ENCODE measurements around the gene C19orf25. TPM values are rescaled to one million over a fixed set of nuclear protein-coding genes. Genes with fewer than 3 reads are reported as not detected.

Gene C19orf25
- total RNA-seq, result 33.8 and 60.8 TPM in 2 replicates

DNA sequence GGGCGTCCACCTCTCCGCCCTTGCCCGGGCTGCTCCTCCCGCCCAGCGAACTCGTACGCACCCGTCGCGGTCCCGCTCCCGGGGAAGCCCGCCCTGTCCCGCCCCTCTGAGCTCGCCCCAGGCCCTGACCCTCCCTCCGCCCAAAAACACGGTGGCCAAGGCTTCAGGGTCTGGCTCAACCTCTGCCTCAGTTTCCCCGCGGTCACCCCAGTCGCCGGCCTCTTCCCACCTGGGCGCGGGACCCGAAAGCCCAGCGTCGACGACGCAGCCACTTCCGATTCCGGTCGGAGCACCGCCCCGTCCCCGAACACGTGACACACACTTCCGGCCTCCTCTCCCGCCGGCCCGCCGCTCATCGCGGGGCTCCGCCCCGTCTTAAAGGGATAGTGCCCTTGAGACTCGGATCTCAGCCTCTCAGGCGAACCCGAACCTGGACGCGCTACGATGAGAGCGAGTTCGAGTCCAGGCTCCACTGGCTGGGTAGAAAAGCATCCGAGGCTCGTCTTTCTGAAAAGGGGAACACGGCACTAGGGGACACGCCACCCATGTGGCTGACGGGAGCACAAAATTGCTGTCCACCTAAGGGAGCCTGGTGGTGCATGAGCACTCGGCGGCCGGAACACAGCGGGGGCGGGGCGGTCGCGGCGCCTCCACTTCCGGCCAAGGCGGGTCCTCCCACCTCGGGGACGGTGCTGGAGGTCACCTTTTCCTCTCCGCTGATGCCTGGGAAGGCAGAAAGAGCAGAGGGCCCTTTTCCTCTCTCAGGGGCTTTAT lies at the start of gene C19orf25:
Gene C19orf25 (minus strand): TSS at position 282 of the 774 bp plus-strand sequence. CDS start 312 bp downstream, outside the sequence.

GRCh38 chr19:1523412-1524286 lies 44.6 kb upstream of the C19orf25 start, which contains the start of gene PLK5:
PLK5 (plus strand) TSS chr19:1524077; CDS start chr19:1526997, 2,920 bp downstream.

DNA sequence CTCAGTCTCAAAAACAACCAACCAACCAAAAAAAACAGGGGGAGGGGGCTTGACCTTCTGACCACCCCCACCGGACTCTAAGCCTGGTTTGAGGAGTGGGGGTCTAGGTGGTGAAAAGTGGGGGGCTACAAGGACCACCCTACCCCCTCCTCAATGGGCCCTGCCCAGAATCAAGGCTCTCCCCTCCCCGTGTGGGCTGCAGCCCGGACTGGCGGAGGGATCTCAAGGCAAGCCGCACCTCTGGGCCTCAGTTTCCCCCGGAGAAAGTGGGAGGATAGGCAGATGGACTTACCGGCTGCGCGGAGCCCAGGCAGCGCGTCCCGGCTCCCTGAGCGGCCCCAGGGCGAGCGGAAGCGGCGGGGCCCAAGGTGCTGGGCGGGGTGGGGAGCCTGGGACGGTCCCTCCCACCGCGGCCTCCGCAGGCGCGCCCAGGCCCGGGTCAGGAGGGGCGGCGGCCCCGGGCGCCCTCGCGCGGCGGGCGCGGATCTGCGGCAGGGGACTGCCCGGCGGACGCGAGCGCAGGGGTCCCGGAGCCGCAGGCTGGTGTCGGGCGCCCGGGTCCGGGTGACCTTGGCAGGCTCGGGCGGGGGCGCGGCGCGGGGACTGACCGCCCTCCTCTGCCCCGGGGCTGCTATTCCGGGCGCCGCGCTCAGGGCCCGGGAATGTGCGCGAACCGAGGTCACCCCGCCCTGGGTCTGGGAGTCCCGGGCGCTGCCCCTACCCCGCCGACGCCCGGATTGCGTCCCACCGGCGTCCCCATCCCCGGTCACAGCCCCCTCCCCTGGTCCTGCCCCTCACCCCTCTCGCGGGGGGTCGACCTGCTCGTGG lies 33.9 kb upstream of the C19orf25 start, which contains the start of gene ADAMTSL5:
Gene ADAMTSL5 (minus strand): TSS at position 349 of the 828 bp plus-strand sequence. CDS start 2,076 bp downstream, outside the sequence.

DNA sequence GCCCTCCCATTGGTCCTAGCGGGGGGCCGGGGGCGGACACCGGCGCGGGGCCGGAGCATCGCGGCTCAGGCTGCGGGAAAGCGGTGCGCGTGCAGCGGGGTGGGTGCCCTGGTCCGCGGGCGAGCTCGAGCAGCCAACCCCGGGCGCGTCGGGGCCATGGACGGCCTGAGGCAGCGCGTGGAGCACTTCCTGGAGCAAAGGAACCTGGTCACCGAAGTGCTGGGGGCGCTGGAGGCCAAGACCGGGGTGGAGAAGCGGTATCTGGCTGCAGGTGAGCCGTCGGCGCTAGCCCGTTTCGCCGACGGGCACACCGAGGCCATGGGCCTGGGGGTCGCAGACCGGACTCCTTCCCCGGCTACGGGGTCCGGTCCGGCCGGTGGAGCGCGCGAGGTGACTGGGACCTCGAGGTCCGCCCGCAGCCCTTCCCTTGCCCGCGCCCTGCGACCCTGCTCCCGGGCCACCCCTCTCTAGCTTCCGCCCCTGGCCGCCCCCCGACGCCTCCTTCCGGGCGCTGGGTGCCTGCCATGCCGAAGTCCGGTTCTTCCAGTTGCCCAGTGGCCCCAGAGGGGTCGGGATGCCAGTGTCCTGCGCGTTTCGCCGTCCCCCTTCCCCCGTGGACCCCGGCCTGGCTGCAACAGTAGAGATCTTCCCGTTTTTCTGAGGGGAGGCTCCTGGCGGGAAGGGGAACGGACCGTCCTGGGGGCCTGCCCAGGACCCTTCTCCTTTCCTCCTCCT lies 12.3 kb upstream of the C19orf25 start, which contains the start of gene REEP6:
Gene REEP6 (plus strand): TSS at position 68 of the 735 bp plus-strand sequence. CDS start 89 bp downstream, at position 157.

DNA sequence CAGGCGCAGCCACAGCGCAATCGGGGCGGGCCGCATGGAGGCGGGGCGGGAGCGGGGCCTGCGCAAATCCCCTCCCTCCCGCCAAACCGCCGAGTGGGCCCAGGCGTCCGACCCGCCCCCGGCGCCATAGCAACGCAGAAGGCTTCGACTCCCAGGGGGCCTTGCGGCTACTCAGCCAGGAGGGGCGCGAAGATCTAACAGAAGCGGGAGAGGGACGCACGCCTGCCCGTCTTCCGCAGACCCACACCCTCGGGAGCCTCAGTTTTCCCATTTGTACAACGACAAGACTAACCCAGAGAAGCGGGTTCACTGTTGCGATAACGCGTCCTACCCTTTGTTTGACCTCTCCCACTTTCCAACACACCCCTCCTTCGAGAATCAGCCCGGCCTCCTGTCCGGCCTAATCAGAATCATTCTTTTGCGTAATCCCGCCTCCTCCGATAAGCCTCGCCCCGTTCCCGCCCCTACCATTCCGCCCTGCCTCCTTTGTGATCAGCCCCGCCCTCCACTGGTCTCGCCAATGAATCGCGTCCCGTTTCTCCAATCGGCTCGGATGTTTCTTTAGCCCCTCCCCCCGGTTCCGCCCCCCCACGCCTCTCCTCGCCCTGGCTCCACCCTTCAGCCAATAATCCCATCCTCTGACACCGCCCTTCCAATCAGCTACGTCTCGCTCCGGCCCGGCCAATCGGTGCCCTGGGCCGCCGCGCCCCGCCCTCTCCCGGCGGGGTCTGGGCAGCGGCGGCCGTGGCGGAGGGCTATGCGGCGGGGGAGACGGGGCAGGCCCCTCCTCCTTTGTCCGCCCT lies 11.5 kb upstream of the C19orf25 start, which contains the start of gene PCSK4:
Gene PCSK4 (minus strand): TSS at position 40 of the 803 bp plus-strand sequence. CDS start 4 bp downstream, at position 36.

DNA sequence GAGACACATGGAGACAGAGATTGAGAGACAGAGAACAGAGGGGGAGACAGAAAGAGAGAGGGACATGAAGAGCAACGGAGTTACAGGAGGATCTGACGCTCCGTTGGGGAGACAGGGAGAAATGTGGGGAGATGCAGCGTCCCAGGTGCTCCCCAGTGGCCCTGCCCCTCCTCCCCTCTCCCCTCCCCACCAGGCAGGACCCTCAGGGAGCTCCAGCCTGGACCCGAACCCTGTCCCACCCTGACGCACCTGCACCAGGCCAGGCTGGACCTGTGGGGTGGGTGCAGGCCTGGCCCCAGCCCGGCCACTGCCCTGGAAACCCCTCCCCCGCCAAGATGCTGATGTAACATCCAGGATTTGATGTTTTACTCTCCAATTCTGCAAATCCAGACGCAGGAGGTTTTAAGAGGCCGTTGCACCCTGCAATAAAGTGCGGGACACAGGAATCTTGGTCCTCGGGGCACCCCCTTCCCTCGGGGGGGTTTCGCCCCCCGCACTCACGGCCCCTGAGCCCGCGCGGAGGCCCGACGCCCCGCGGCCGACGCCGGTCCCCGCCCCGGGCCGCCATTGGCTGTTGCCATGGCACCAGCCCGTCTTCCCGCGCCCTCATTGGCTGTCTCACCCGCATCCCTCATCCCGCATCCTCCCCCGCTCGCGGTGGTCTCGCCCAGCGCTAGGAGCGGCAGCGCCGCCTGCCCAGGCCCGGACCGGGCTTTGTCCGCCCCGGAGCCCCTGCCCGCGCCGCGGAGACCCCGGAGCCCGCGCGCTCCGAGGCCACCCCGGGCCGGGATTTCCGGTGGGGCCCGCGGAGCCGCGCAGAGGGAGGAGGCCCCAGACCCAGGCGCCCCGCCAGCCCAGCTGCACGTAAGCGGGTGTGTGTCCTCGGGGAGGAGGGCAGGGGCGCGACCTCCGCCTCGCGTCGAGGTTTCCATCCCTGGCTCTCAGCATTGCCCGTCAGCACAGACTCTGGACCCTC lies 29.3 kb downstream of the C19orf25 start, which contains the start of gene APC2:
Gene APC2 (plus strand): TSS at position 655 of the 976 bp plus-strand sequence. CDS start 2,881 bp downstream, outside the sequence.

GRCh38 chr19:1438035-1438932 lies 40.7 kb downstream of the C19orf25 start, which contains the start of gene RPS15:
RPS15 (plus strand) TSS chr19:1438396; CDS start chr19:1438426, 30 bp downstream.

Other genes starting within 250 kb of the C19orf25 start
- 3.3 and 5.3 TPM in 2 replicates for gene CBARP, start 241.2 kb downstream of the C19orf25 start, total RNA-seq
- gene ATP5F1D, start 237.5 kb downstream of the C19orf25 start, total RNA-seq, result 86.9 and 99.1 TPM in 2 replicates
- gene MIDN, start 230.6 kb downstream of the C19orf25 start, total RNA-seq, result 30.0 and 35.2 TPM in 2 replicates
- 265 and 266 TPM in 2 replicates for gene CIRBP, start 209.9 kb downstream of the C19orf25 start, total RNA-seq
- 68.3 and 69.5 TPM in 2 replicates for gene FAM174C, start 203.7 kb downstream of the C19orf25 start, total RNA-seq
- gene EFNA2, start 193.3 kb downstream of the C19orf25 start, total RNA-seq, result not detected in 2 replicates
- gene NDUFS7, start 95.3 kb downstream of the C19orf25 start, total RNA-seq, result 74.5 and 93.4 TPM in 2 replicates
- 52.0 and 87.9 TPM in 2 replicates for gene GAMT, start 77.7 kb downstream of the C19orf25 start, total RNA-seq
- gene DAZAP1, start 71.6 kb downstream of the C19orf25 start, total RNA-seq, result 34.8 and 39.7 TPM in 2 replicates
- gene RPS15, start 40.8 kb downstream of the C19orf25 start, total RNA-seq, result 2,046 and 3,043 TPM in 2 replicates
- gene APC2, start 29.1 kb downstream of the C19orf25 start, total RNA-seq, result 0.12 and 0.26 TPM in 2 replicates
- gene PCSK4, start 11.1 kb upstream of the C19orf25 start, total RNA-seq, result 0.12 and 1.0 TPM in 2 replicates
- 6.1 and 12.4 TPM in 2 replicates for gene REEP6, start 12.0 kb upstream of the C19orf25 start, total RNA-seq
- 8.8 and 14.8 TPM in 2 replicates for gene ADAMTSL5, start 33.8 kb upstream of the C19orf25 start, total RNA-seq
- not detected in 2 replicates for gene PLK5, start 44.9 kb upstream of the C19orf25 start, total RNA-seq
- 40.6 and 46.9 TPM in 2 replicates for gene MEX3D, start 89.1 kb upstream of the C19orf25 start, total RNA-seq
- 106 and 111 TPM in 2 replicates for gene MBD3, start 113.7 kb upstream of the C19orf25 start, total RNA-seq
- gene UQCR11, start 126.2 kb upstream of the C19orf25 start, total RNA-seq, result 75.7 and 111 TPM in 2 replicates
- gene TCF3, start 173.4 kb upstream of the C19orf25 start, total RNA-seq, result 102 and 115 TPM in 2 replicates